Measurements from ENCODE around the gene KIF5A. TPM values are rescaled to one million over a fixed set of nuclear protein-coding genes. Genes with fewer than 3 reads are reported as not detected.
A peak's percentile ranks its signal among the peaks of the same experiment; 100 is the strongest.

Gene KIF5A
- total RNA-seq, 6 experiments from 2014 or later: 0.02 TPM; not detected in 5

DNA sequence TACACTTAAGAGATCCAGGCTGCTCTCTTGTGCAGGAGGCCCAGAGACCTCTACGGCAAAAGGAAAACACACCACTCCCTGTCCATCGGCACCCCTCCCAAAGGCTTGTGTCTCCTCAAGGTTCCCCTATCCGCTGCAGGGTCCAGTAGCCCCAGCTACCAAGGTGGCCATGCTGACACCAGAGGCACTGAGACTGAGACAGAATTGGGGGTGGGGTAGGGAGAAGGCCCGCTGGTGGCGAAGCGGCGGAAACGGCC is 30.1 kb upstream of the KIF5A start:
- Histone ChIP-seq H3K27ac (peak overlapping the region; percentile 95 to 97 (median 97)), H3K9me3 (no peaks in the 10 kb centered on the region), H3K4me1 (peaks cover 0 to 42% (median 15%) of the 10 kb centered on the region in 4 donors), H3K4me3 (peak overlapping the region; percentile 83 to 98 (median 96)), H3K36me3 (peaks cover 11 to 40% (median 26%) of the 10 kb centered on the region in 4 donors), H3K27me3 (no peaks in the 10 kb centered on the region)
- WGBS (ENCODE audit: insufficient coverage, low coverage, low lambda C conversion rate, missing lambda C conversion rate): no CpG with 5 or more reads among the region's 8 CpGs
- intact Hi-C loops (cut with DNase I): no loop called here
- DNase-seq (no peak), ATAC-seq (no peak)
- TF ChIP-seq, protein P1, sequence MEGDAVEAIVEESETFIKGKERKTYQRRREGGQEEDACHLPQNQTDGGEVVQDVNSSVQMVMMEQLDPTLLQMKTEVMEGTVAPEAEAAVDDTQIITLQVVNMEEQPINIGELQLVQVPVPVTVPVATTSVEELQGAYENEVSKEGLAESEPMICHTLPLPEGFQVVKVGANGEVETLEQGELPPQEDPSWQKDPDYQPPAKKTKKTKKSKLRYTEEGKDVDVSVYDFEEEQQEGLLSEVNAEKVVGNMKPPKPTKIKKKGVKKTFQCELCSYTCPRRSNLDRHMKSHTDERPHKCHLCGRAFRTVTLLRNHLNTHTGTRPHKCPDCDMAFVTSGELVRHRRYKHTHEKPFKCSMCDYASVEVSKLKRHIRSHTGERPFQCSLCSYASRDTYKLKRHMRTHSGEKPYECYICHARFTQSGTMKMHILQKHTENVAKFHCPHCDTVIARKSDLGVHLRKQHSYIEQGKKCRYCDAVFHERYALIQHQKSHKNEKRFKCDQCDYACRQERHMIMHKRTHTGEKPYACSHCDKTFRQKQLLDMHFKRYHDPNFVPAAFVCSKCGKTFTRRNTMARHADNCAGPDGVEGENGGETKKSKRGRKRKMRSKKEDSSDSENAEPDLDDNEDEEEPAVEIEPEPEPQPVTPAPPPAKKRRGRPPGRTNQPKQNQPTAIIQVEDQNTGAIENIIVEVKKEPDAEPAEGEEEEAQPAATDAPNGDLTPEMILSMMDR (IDR thresholded peaks at IDR 0.05): no peak
- no peak for TF ChIP-seq POLR2A (IDR thresholded peaks at IDR 0.05)

DNA sequence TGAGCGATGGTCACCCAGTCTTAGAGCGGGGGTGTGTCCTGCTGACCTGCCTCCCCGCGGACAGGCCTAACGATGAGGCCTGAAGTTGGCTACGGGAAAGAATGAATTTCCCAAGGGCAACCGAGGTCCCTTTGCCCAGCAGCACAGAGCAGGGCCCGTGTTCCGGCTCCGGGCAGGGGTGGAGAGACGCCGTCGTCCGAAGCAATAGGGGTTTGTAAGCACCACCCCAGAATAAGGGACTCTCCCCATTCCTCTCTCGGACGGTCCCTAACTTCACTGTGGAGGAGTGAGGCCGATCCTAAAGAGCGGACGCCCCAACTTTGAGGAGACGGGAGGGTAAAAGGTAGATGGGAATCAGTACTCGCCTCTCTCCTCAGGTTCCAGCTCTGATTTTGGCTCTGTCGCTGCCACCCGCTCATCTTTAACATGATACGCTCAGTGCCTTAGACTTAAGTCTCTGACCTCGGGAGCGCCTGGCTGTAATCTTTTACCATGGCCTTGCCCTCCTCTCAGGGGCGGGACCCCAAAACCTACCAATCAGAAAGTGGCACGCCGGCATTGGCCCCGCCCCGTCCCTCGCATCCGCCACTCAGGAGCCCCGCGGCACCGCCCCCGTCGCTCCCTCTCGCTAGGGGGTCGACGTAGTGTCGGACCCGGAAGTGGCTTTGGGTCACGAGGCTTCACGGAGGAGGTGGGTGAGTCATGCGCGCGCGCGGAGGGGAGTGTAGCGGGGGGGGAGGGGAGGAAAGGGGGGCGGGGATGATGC is 29.6 kb upstream of the KIF5A start, which contains the start of gene DDIT3:
DDIT3 (minus strand) TSS at position 462 of the 766 bp plus-strand sequence. CDS start 3,108 bp downstream, outside the sequence.
- Histone ChIP-seq H3K27ac (peak within 1 kb of the TSS; percentile 97 to 98 (median 97)), H3K27me3 (no peaks in the 10 kb centered on the region), H3K9me3 (no peaks in the 10 kb centered on the region), H3K4me3 (peak within 1 kb of the TSS; percentile 83 to 98 (median 96)), H3K4me1 (peaks cover 0 to 47% (median 18%) of the 10 kb centered on the region in 4 donors), H3K36me3 (peaks cover 9 to 40% (median 23%) of the 10 kb centered on the region in 4 donors)
- ATAC-seq (peak; percentile 75 to 88 (median 80)), DNase-seq (peak; percentile 100)
- intact Hi-C loops (cut with DNase I): no loop called here
- WGBS (ENCODE audit: insufficient coverage, low coverage, low lambda C conversion rate, missing lambda C conversion rate): 0% methylated on average over 17 of the region's 52 CpGs
- TF ChIP-seq POLR2A (IDR thresholded peaks at IDR 0.05): peak; percentile 100
- TF ChIP-seq, protein P1 (IDR thresholded peaks at IDR 0.05): no peak

DNA sequence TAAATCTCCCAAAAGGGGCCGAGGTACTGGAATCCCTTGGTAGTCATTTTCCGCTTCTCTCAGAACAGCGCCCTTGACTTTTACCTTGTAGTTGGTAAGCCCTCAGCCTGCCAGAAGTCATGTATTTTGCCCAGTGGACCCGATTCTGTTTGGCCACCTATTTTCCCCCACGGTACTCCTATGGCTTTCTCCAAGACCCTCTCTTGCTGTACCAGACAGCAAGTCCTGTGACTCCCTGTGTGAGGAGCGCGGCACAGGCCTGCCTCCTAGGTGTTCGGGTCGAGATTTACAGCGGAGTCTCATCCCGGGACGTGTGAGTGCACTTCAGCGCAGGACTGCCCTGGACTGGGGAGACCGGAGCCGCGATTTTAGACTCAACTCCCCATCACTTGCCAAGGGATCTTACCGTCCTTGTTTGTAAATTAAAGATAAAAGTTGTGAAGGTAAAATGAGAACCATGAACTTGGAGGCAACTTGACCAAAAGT is 28.3 kb upstream of the KIF5A start:
- Histone ChIP-seq H3K9me3 (no peaks in the 10 kb centered on the region), H3K4me3 (peak overlapping the region in 2 of 3 donors; percentile 80 to 83), H3K4me1 (peaks cover 0 to 48% (median 19%) of the 10 kb centered on the region in 4 donors), H3K27me3 (no peaks in the 10 kb centered on the region), H3K27ac (peak overlapping the region; percentile 97 to 98 (median 97)), H3K36me3 (peaks cover 6 to 37% (median 15%) of the 10 kb centered on the region in 4 donors)
- ATAC-seq (no peak), DNase-seq (peak; percentile 42 to 72 (median 63))
- TF ChIP-seq, protein P1 (IDR thresholded peaks at IDR 0.05): no peak
- no peak for TF ChIP-seq POLR2A (IDR thresholded peaks at IDR 0.05)
- WGBS (ENCODE audit: insufficient coverage, low coverage, low lambda C conversion rate, missing lambda C conversion rate): 43% methylated on average over 17 of the region's 17 CpGs
- intact Hi-C loops (cut with DNase I): no loop called here

DNA sequence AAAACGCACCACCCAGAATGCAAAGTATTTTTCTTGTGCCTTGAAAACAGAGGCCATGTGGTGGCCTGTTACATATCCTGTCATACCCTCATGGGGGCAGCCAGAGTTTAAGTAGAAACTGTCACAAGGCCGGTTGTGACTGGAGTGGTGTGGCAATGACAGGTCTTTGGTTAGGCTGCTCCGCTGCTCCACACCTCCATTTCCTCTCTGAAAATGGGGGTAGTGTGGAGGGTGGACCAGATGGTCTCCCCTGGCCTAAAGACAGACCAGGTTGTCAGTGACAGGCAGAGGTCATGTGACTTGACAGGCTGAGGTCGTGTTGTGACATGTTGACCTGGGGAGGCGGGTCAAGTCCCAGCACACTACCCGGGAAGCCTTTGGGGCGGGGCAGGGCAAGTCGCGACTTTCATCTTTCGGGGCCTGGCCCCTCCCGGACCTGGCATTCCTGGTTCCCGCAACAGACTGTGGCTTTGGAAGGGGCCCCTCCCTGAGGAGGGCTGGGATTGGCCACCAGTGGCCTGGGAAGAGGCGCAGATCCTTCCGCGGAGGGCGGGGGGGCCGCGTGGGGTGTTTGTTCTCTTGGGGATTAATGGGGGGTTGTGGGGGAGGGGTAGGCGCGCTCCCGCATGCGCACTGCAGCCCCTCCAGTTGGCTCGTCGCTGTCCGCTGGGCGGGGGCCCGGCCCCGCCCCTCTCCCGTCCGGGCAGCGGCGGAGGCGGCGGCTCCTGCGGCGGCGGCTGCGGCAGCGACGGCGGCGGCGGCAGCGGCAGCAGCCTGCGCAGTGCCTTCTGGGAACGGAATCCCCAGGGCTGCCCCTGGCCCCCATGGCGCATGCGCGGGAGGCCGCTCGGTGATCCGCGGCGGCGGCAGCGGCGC is 27.6 kb upstream of the KIF5A start, which contains the start of gene MBD6:
MBD6 (plus strand) TSS at position 814 of the 876 bp plus-strand sequence. CDS start 1,480 bp downstream, outside the sequence.
- 0% methylated on average over 9 of the region's 57 CpGs for WGBS (ENCODE audit: insufficient coverage, low coverage, low lambda C conversion rate, missing lambda C conversion rate)

More for the DNA sequence above, 27.6 kb upstream of the KIF5A start, which contains the start of gene MBD6:
- H3K4me3 ChIP-seq: peak within 1 kb of the TSS; percentile 76 to 83 (median 80)
- TF ChIP-seq POLR2A (IDR thresholded peaks at IDR 0.05): peak; percentile 49
- TF ChIP-seq, protein P1 (IDR thresholded peaks at IDR 0.05): no peak
- H3K27ac ChIP-seq: peak within 1 kb of the TSS; percentile 97 to 98 (median 97)
- H3K27me3 ChIP-seq: no peaks in the 10 kb centered on the region
- H3K4me1 ChIP-seq: peaks cover 0 to 48% (median 19%) of the 10 kb centered on the region in 4 donors
- intact Hi-C loops (cut with DNase I): no loop called here
- DNase-seq (peak; percentile 95 to 96 (median 95)), ATAC-seq (peak; percentile 36 to 69 (median 50))
- H3K36me3 ChIP-seq: peaks cover 1 to 36% (median 10%) of the 10 kb centered on the region in 4 donors
- no peaks in the 10 kb centered on the region for H3K9me3 ChIP-seq

Data from right lobe of liver (tissue), 6 donors.